GM19023 (cell line): Measurements from ENCODE around the gene SECTM1.

ENCODE experiments used
- ATAC-seq: cut with Tn5 transposase; IDR thresholded peaks from one replicate; pipeline ENCODE4 v1.9.1; 2021; ENCODE audit warnings: mild to moderate bottlenecking, moderate library complexity; ENCODE audit not compliant: unreplicated experiment

The SECTM1 gene

GRCh38 chr17:82317394-82318168, 16.0 kb downstream of the SECTM1 start, which contains the start of gene CD7:
Gene CD7 (minus strand): TSS chr17:82317608. CDS start chr17:82317495, 113 bp downstream.
- ATAC-seq: no peak

- no peak for ATAC-seq
These were observed 16.7 kb downstream of the SECTM1 start for GRCh38 chr17:82316651-82317393.

- ATAC-seq: no peak
These were observed 17.7 kb downstream of the SECTM1 start for GRCh38 chr17:82315703-82316358.

- ATAC-seq: no peak
These were observed 18.6 kb downstream of the SECTM1 start for GRCh38 chr17:82314727-82315605.

- ATAC-seq: no peak
These were observed 19.4 kb downstream of the SECTM1 start for GRCh38 chr17:82314012-82314726.

GRCh38 chr17:82313195-82314011, 20.2 kb downstream of the SECTM1 start:
- ATAC-seq: no peak

- no peak for ATAC-seq
These were observed 21.6 kb downstream of the SECTM1 start for GRCh38 chr17:82311971-82312370.

GRCh38 chr17:82310877-82311276, 22.7 kb downstream of the SECTM1 start:
- ATAC-seq: no peak

- ATAC-seq: no peak
These were observed 23.7 kb downstream of the SECTM1 start for GRCh38 chr17:82309656-82310570.

- no peak for ATAC-seq
These were observed 27.8 kb downstream of the SECTM1 start for GRCh38 chr17:82305727-82306300.

- ATAC-seq: no peak
These were observed 28.5 kb downstream of the SECTM1 start for GRCh38 chr17:82304826-82305726.

GRCh38 chr17:82303944-82304808, 29.4 kb downstream of the SECTM1 start:
- ATAC-seq: no peak

GRCh38 chr17:82302991-82303943, 30.3 kb downstream of the SECTM1 start:
- ATAC-seq: no peak

GRCh38 chr17:82302568-82302963, 31.0 kb downstream of the SECTM1 start:
- ATAC-seq: no peak
